PC-9 (cell line): ENCODE measurements around the gene EXD3. TPM values are rescaled to one million over a fixed set of nuclear protein-coding genes. Genes with fewer than 3 reads are reported as not detected.

Source experiments
- BruUV-seq: library from RNA; stranded (reverse); fragments of 400-500 nt; replicated peaks from 2 replicates; lab custom pipeline; 2021; lab: Mats Ljungman, UMichigan
- CTCF ChIA-PET: fragments of 300-600 bp; sonication (Branson Sonifier 250); formaldehyde crosslinking; loops from one replicate; lab custom pipeline; 2022; ENCODE audit warnings: antibody characterized with exemption; lab: Charles Lee
- POLR2A ChIA-PET: fragments of 300-600 bp; sonication (Branson Sonifier 250); formaldehyde crosslinking; loops from one replicate; lab custom pipeline; 2022; ENCODE audit warnings: antibody characterized with exemption; ENCODE audit not compliant: unreplicated experiment; lab: Charles Lee
- DNase-seq, 2 experiments: peaks; one replicate each; pipeline versions ENCODE4 v3.0.0 to v3.0.0-alpha.2; 2015 to 2022; ENCODE audit warnings: mixed read lengths in 1 of 2
- H2AFZ ChIP-seq: fragments of 200-600 bp; sonication (generic); 2 replicates; pipeline ENCODE4 v1.8.1; 2017; ENCODE audit warnings: antibody characterized with exemption
- H3F3A ChIP-seq: fragments of 200-600 bp; sonication (generic); 2 replicates; pipeline ENCODE4 v1.8.1; 2017; ENCODE audit warnings: antibody characterized with exemption, mild to moderate bottlenecking, low read depth; ENCODE audit not compliant: insufficient read depth
- H3K27ac ChIP-seq: fragments of 200-600 bp; sonication (generic); 2 replicates; pipeline ENCODE4 v1.6.1; 2016; ENCODE audit warnings: mixed run types
- H3K27me3 ChIP-seq: fragments of 200-600 bp; sonication (generic); 2 replicates; pipeline ENCODE4 v1.6.1; 2016; ENCODE audit warnings: low read depth, mixed run types; ENCODE audit not compliant: insufficient read depth
- H3K36me3 ChIP-seq: fragments of 200-600 bp; sonication (generic); 2 replicates; pipeline ENCODE4 v1.6.1; 2016; ENCODE audit warnings: low read depth, mixed run types
- H3K4me1 ChIP-seq: fragments of 200-600 bp; sonication (generic); replicated peaks from 2 replicates; pipeline ENCODE4 v1.6.1; 2016; ENCODE audit warnings: mixed run types; ENCODE audit not compliant: insufficient read depth
- H3K4me2 ChIP-seq: fragments of 200-600 bp; sonication (generic); 2 replicates; pipeline ENCODE4 v1.6.1; 2017; ENCODE audit warnings: mixed run types
- H3K4me3 ChIP-seq: fragments of 200-600 bp; sonication (generic); 2 replicates; pipeline ENCODE4 v1.6.1; 2016; ENCODE audit warnings: mixed run types
- H3K79me2 ChIP-seq: fragments of 200-600 bp; sonication (generic); 2 replicates; pipeline ENCODE4 v1.6.1; 2017; ENCODE audit warnings: low read depth, mixed run types
- H3K9me2 ChIP-seq: fragments of 200-600 bp; sonication (generic); 2 replicates; pipeline ENCODE4 v1.8.1; 2017; ENCODE audit warnings: mild to moderate bottlenecking; ENCODE audit not compliant: insufficient read depth
- H3K9me3 ChIP-seq: fragments of 200-600 bp; sonication (generic); 2 replicates; pipeline ENCODE4 v1.8.1; 2016; ENCODE audit warnings: low read depth; ENCODE audit not compliant: insufficient read depth
- H4K20me1 ChIP-seq: fragments of 200-600 bp; sonication (generic); 2 replicates; pipeline ENCODE4 v1.8.1; 2017; ENCODE audit not compliant: insufficient read depth
- CTCF ChIP-seq: fragments of 200-600 bp; sonication (generic); conservative IDR thresholded peaks from 2 replicates; pipeline ENCODE4 v1.6.1; 2017; ENCODE audit warnings: mixed run types, antibody characterized with exemption, mild to moderate bottlenecking, moderate library complexity
- EZH2 ChIP-seq: fragments of 200-600 bp; sonication (generic); IDR thresholded peaks from 2 replicates; pipeline ENCODE4 v1.8.0; 2017; ENCODE audit warnings: antibody characterized with exemption, low read depth
- intact Hi-C: fragments of 100-400 bp; cut with micrococcal nuclease; formaldehyde crosslinking; loops from one replicate; pipeline ENCODE4 v1.10.0; 2022; ENCODE audit not compliant: unreplicated experiment
- total RNA-seq: library from RNA; stranded (reverse); gene quantifications from 2 replicates; pipeline ENCODE4 v1.2.3, GENCODE V29; 2021

EXD3 gene
- total RNA-seq, 1 experiment from 2014 or later, result 23.7 TPM

- no peaks in the 10 kb centered on the region for H3K79me2 ChIP-seq
- no peak; the same call in 1 of the 2 replicates for TF ChIP-seq CTCF
- TF ChIP-seq EZH2, result no peak
- H4K20me1 ChIP-seq, result no peaks in the 10 kb centered on the region
- H3K27me3 ChIP-seq, result peaks cover 9% of the 10 kb centered on the region; the same call in 1 of the 2 replicates
- BruUV-seq, result no TSS peak
- H3K9me2 ChIP-seq, result no peaks in the 10 kb centered on the region
- no peak for DNase-seq
- no peaks in the 10 kb centered on the region for H3K4me1 ChIP-seq
- no peak overlapping the region for H3K27ac ChIP-seq
- POLR2A ChIA-PET, result interaction anchor here (0.5 kb wide), 1 partner anchor 50 kb away, joined by 30 read pairs; no protein-coding TSS in a partner anchor
- no peak overlapping the region for H2AFZ ChIP-seq
- H3K4me2 ChIP-seq, result no peak overlapping the region
- H3K36me3 ChIP-seq, result no peaks in the 10 kb centered on the region
- CTCF ChIA-PET, result no interaction called here
- intact Hi-C loops, result no loop called here
- no peaks in the 10 kb centered on the region for H3F3A ChIP-seq
- no peak overlapping the region for H3K4me3 ChIP-seq
- H3K9me3 ChIP-seq, result peaks cover 9% of the 10 kb centered on the region; the same call in 1 of the 2 replicates
Observed at GRCh38 chr9:137350696-137351584, 72.0 kb downstream of the EXD3 start.

GRCh38 chr9:137349471-137350033, 73.4 kb downstream of the EXD3 start:
- Histone ChIP-seq H3K4me3 (no peak overlapping the region), H4K20me1 (no peaks in the 10 kb centered on the region), H3K27ac (no peak overlapping the region), H3K4me1 (no peaks in the 10 kb centered on the region), H3K27me3 (peaks cover 14% of the 10 kb centered on the region; the same call in 1 of the 2 replicates), H3F3A (no peaks in the 10 kb centered on the region), H2AFZ (no peak overlapping the region), H3K79me2 (no peaks in the 10 kb centered on the region), H3K4me2 (no peak overlapping the region), H3K9me2 (no peaks in the 10 kb centered on the region), H3K36me3 (no peaks in the 10 kb centered on the region), H3K9me3 (peaks cover 9% of the 10 kb centered on the region; the same call in 1 of the 2 replicates)
- TF ChIP-seq CTCF (no peak), EZH2 (no peak)
- ChIA-PET POLR2A (no interaction called here), CTCF (no interaction called here)
- intact Hi-C loops, result no loop called here
- BruUV-seq, result no TSS peak
- no peak for DNase-seq

- POLR2A ChIA-PET, result no interaction called here
- Histone ChIP-seq H2AFZ (no peak overlapping the region), H3K27ac (no peak overlapping the region), H3K4me2 (no peak overlapping the region), H3K79me2 (no peaks in the 10 kb centered on the region), H3F3A (no peaks in the 10 kb centered on the region), H3K27me3 (peaks cover 18% of the 10 kb centered on the region; the same call in 1 of the 2 replicates), H3K4me3 (no peak overlapping the region), H3K36me3 (no peaks in the 10 kb centered on the region), H3K9me2 (no peaks in the 10 kb centered on the region), H3K4me1 (no peaks in the 10 kb centered on the region), H3K9me3 (peaks cover 9% of the 10 kb centered on the region; the same call in 1 of the 2 replicates), H4K20me1 (no peaks in the 10 kb centered on the region)
- CTCF ChIA-PET, result no interaction called here
- no peak for DNase-seq
- TF ChIP-seq CTCF (no peak), EZH2 (no peak)
- no TSS peak for BruUV-seq
- intact Hi-C loops, result no loop called here
Observed at GRCh38 chr9:137348769-137349470, 74.0 kb downstream of the EXD3 start.
